Right renal cortex interstitium (tissue), 3 donors: ENCODE data around the gene SNU13. TPM values are rescaled to one million over a fixed set of nuclear protein-coding genes. Genes with fewer than 3 reads are reported as not detected.
"Not testable (repeated sequence)": the region's sequence is repeated elsewhere in the genome, so short reads cannot be mapped to it uniquely, and the experiment has no call there.

Experiments
- DNase-seq, 3 donors: peaks; one replicate each; pipeline ENCODE4 v3.0.0-alpha.2; 2013; ENCODE audit warnings: low read depth in 3 of 3, low spot score in 2 of 3
- polyA plus RNA-seq, 3 donors: library from polyadenylated mRNA; unstranded; fragments of 120-200 nt; gene quantifications; one replicate each; pipeline ENCODE4 v1.2.1, GENCODE V29; 2013; ENCODE audit not compliant: insufficient read length in 3 of 3

The SNU13 gene
- 100 to 1,000 TPM; 135 to 151 (median 145) TPM for polyA plus RNA-seq

DNA sequence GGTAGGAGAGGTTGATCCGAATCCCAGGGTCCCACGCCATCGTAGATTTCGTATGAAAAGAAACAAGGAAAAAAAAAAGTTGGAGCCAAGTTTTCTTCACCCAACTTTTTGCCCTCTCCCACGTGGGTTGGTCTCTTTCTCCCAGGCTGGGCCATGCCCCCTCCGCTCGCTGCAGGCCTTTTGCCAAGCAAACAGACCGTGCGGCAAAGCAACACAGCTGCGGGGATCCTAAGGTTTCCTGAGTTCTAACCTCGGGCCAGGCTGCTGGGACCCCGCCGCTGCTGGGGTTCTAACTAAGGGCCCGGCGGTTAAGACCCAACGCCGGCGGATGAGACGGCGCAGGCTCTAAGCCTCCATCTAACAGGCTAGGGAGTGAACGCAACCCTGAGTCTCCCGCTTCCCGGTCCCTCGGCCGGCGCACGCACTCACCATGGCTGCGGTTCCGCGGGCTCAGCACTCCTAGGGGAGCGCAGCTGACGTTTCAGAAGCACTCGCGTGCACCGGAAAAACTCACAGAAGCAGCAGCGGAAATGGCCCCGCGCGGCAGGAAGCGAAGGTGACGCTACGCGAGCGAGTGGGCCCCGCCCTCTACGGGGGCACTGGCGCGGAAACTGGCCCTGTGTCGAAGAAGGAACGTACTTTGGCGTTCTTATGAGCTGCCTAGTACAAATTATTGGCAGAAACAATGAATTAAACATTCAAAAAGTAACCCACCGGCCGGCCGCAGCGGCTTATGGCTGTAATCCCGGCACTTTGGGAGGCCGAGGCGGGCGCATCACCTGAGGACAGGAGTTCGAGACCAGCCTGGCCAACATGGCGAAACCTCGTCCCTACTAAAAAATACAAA, at the start of gene SNU13:
Gene SNU13 (minus strand): TSS at position 503 of the 847 bp plus-strand sequence. CDS start 71 bp downstream, at position 432.
- peak in 2 of 3 donors; percentile 81 to 84 for DNase-seq

DNA sequence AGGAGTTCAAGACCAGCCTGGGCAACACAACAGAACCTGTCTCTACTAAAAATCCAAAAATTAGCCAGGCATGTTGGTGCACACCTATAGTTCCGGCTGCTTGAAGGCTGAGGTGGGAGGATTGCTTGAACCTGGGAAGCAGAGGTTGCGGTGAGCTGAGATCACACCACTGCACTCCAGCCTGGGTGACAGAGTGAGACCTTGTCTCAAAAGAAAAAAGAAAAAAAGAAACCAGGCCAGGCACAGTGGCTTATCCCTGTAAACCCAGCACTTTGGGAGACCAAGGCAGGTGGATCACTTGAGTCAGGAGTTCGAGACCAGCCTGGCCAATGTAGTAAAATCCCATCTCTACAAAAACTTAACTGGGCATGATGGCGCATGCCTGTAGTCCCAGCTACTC, 44.6 kb upstream of the SNU13 start:
- not testable (repeated sequence) for DNase-seq

DNA sequence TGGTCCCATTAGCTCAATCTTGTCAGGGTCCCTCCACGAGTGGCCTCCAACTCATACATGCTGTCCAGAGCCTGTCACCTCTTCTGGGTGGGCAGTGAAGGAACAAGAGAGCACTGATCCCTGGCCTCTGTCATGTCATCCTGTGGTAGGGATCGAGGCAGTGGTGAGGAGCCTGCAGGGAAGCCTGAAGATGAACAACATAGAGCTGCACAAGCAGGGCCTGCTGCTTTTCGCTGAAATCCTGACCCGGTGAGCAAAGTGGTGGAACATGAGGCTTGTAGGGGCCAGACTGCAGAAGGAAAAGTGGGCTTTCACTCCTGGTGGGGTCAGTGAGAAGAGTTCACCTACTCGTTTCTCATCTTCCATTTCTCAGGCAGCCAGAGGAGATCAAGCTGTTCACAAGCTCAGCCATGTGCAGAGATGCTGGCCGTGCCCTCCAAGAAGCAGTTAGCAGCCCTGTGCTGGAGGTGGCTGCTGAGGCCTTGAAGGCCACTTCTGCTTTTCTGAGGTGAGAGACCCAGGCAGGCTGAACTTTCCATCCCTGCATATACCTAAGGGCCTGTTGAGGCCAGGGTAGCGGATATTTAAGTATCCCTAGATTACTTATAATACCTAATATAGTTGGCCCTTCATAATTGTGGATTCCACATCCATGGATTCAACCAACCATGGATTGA, 43.6 kb upstream of the SNU13 start:
- no peak for DNase-seq

DNA sequence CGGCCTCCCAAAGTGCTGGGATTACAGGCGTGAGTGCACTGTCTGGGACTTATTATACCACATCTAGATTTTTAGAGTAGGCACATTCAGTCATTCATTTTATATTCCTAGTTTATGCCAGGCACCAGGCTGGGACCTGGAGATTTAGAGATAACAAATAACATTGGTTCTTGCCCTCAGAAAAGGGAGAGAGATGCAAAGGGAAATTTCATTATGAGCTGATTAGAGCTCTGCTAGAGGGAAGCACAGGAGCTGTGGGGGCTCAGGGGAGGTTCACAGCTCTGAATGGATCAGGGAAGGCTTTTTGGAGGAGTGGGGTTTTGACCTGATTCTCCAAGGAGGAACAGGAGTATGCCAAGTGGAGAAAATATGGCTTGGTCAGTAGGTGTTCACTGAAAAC, 42.9 kb upstream of the SNU13 start:
- no peak for DNase-seq

DNA sequence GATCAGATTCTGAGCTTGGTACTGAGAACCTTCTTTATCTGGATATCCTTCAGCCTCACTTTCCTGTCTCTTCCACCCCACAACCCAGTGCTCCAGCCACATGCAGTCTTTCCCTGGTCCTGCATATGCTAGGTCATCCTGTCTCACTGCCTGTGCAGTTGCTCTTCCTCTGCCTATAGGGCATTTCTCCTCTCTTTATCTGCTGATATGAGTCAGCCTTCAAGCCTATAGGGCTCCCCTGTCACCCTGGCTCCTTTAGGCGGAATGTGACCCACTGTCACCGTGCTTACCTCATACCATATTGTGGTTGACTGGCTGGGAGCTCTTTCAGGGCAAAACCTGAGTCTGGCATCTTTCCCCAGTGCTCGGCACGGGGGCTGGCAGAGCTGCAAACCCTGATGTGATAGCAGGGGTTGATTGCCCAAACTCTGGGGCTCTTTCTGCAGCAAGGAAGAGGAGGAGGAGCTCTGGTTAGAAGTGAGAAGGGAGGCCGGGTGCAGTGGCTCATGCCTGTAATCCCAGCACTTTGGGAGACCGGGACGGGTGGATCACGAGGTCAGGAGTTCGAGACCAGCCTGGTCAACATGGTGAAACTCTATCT, 36.9 kb upstream of the SNU13 start:
- no peak for DNase-seq

DNA sequence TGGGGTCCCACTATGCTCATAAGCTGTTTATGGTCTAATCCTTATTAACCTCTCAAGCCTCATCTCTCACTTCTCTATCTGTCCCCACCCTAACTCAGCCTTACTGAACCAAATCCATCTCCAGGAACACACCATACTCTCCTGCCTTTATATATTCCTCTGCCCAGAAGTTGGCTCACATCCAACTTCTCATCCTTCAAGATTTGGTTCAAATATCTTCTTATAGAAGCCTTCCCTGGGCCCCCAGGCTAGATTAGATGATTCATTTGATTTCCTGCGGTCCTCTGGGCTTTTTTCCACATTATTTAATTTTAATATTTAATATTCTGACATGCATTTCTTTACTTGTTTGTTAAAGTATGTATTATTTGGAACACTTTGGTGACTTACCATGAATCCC, 33.8 kb upstream of the SNU13 start:
- DNase-seq, result no peak

DNA sequence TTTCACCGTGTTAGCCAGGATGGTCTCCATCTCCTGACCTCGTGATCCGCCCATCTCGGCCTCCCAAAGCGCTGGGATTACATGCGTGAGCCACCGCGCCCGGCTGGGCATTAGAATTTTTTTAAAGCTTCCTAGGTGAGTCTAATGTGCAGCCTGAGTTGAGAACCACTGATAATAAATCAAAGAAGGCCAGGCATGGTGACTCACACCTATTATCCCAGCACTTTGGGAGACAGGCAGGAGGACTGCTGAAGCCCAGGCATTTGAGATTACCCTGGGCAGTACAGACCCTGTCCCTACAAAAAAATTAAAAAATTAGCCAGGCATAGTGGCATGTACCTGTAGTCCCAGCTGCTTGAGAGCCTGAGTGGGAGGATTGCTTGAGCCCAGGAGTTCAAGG, 24.3 kb upstream of the SNU13 start:
- DNase-seq, result no peak

DNA sequence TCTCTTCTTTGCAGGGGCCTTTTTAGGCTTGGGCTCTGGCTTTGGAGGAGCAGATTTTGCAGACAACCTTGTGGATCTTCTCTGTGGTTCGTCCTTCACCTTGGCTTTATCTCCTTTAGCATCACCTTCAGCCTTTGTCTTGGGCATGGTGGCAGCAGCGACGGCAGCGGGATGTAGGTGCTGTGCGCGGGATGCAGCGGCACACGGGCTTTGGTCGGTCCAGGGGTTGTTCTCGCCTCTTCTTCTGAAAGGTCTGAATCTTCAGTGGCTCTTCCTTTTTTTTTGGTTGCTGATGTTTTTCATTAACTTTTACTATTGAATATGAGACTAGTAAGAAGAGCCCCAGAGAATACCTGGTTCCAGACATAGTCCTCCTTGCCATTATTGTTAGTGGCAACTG, 20.7 kb upstream of the SNU13 start:
- no peak for DNase-seq

DNA sequence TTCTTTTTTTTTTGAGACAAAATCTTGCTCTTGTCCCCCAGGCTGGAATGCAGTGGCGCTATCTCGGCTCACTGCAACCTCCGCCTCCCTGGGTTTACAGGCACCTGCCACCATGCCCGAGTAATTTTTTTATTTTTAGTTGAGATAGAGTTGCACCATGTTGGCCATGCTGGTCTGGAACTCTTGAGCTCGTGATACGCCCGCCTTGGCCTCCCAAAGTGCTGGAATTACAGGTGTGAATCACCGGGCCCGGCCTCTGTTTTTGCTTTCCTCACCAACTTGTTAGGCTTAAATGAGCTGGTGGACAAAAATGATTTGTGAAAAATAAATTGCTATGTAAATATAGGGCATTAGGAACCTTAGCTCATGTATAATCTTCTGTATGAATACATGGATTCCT, 14.1 kb upstream of the SNU13 start:
- no peak for DNase-seq

DNA sequence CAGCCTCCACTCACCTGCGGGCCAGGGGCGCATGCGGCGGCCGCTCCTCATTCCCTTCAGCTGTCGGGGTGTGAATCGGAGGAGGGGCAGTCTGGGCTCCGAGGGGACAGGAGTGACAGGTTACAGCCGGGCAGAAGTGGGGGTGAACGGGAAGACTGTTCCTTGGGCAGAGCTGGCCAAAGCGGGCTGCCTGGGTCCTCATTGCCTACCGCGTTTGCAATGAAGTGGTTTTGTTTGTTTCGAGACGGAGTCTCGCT, 11.4 kb upstream of the SNU13 start:
- DNase-seq, result no peak

DNA sequence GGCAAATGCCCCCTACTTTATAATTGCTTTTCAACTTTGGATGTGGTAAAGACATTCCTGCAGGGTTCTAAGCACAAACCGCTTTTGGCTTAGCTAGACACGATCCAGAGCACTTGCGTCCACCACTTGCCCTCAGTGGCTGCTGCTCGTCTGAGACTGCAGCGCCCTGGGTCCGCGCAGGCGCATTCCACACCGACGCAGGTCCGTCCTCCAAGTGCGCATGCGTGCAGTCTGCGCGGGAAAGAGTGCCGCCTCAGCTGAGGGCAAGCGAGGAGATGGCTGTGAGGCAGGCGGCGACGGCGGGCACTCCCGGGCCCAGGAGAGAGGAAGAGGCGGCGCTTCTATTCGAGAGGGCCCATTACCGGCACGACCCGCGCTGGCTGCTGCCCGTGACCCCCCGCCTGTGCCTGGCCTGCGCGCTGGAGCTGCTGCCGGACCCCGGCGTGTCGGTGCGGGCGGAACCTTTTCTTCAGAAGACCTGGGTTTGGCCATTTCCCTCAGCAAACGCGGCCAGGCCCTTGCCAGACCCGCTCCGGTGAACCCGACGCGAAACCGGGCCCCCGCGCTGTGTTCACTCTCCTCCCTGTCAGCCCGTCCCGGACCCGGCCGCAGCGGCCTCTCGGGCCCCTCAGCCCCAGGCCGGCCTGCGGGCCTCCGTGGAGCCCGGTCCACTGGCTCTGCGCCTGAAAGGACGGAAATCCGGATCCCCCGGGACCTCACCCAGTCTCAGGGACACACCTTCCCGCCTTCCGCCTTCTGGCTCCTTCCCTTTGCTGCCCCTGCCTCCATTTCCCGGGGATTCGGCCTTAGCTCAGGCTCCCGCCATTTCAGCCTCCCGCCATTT, 10.8 kb upstream of the SNU13 start, which contains the start of gene MEI1:
Gene MEI1 (plus strand): TSS at position 240 of the 844 bp plus-strand sequence. CDS start 36 bp downstream, at position 276.
- peak in 2 of 3 donors; percentile 56 to 65 for DNase-seq

DNA sequence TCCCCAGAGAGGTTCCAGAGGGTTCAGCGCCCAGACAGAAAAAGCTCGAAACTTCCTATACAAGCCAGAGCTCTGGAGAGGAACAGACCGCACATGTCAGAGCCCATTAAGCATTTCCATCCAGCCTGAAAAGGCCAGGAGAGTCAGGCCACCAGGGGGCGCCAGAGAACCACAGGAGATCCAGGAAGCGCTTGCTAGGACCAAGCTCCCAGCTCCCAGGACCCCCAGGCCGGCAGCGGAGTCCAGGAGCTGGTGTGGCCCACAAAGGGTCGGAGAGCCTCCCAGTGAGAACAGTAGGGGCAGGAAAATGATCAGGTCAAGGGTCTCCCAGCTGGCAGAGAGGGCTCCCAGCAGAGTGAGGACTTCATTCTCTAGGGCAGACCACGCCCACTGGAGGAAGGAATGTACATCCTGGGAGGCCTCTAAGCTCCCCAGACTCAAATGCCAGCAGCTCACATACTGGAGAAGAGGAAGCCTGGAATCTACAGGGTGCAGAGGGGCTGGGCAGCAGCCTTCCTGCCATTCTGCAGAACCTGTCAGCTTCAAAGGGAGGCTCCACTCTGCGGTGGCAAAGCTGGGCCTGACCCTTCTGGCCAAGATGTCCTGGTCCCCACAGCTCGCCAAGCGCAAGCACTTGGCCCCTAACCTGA, 8.6 kb upstream of the SNU13 start:
- peak; percentile 88 to 92 (median 90) for DNase-seq

DNA sequence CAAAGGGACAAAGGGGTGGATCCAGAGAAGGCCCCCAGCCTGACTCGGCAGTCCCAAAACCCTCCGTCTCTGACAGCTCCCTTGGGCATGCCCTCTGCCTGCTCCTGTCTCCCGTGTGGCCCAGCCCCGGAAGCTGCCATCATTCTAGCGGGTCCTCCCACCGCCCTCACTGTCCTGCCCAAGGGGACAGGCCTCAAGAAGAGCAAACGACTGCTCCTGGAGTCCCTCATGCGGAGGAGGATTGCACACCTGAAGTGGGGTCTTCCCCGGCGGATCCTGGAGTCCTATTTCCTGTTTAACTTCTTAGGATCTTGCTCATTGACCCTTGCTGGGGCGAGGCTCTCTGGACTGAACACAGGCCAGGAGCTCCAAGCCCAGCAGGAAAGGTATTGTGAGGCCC, 8.0 kb upstream of the SNU13 start:
- no peak for DNase-seq

DNA sequence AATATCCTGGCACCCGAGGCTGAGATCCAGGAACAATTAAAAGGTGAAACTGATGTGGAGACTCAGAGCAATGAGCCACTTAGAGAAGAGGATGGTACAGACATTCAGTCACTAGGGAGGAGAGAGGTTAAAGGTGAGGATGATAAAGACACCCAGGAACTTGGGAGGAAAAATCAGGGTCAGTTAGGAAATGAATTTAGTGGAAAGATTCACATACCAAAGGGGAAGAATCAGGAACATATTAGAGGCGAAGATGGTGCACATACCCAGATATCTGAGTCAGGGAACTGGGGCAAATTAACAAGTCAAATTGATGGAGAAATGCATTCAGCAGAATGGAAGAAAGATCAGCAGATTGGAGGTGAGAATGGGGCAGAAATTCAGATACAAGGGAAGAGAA, 6.5 kb upstream of the SNU13 start:
- no peak for DNase-seq

DNA sequence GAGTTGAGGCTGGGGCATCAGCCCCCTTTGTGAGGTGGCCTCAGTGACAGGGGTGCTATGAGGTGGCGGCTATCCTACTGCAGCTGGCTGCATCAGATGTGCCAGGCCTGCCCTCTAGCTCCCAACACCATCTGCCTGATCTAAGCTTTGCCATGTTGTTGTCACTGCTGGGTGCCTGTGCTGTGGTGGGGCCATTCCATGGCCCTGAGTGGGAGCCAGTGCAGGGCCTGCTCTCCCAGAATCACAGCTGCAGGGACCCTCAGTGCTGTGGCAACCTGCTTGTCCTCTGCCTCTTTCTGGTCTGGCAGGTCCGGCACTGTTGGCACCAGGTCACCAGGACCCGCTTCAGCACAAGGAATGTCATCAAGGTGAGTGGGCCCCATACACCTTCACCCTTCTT, 1.8 kb upstream of the SNU13 start:
- DNase-seq, result no peak

DNA sequence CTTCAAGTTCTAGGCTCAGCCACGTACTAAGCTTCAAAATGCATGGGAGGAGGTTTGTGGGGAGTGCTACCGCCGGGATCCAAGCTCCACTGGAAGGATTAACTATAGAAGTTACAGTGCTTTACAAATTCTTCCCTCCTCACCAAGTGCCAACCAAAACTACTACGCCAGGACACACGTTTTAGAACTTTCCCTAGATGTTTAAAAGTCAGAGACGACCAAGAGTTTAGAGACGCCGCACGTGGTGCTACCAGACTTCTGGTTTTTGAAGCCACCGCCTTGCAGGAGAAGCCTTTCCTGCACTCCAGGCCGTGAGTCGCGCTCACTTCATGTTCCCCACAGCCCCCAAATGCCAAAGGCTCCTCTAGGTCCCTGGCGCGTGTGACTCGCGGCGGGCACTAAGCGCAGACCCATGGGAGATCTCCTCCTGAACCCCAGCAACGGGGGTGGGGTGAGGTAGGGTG, 734 bp downstream of the SNU13 start:
- no peak for DNase-seq

DNA sequence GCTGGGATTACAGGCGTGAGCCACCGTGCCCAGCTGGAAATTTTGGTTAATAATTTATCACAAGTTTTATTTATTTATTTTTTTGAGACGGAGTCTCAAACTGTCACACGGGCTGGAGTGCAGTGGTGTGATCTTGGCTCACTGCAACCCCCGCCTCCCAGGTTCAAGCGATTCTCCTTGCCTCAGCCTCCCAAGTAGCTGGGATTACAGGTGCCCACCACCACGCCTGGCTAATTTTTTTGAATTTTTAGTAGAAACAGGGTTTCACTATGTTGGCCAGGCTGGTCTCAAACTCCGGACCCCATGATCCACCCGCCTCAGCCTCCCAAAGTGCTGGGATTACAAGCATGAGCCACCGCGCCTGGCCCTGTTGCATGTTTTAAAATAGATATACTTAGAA, 1.8 kb downstream of the SNU13 start:
- not testable (repeated sequence) for DNase-seq

DNA sequence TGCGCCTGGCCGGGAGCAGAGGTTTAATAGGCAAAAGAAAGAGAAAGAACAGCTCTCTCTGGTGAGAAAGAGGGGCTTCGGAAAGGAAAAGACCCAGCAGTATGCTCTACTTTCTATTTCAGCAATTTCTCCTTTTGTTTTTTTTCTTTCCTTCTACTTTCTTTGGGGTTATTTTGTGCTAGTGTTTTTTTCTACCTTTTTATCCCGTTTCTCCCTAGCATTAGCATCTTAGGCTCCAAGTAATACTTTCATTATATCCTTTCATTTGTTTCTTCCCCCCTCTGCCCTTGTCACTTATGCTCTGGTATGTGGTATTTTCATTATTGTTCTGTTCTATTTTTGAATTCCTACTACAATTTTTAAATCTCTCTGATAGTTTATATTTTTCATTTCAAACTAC, 4.5 kb downstream of the SNU13 start:
- DNase-seq, result no peak

DNA sequence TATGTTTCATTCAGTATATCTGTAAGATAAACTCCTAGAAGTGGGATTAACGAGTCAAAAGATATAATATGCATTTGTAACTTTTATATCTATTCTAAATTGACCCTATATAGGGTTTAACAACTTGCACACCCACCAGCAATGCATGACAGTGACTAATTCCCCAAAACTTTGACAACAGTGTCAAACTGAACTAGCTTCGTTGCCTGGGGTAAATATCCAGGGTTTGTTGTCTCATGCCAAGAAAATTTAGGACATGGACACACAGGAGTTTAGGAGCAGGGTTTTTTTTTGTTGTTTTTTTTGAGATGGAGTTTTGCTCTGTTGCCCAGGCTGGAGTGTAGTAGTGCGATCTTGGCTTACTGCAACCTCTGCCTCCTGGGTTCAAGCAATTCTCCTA, 5.1 kb downstream of the SNU13 start:
- DNase-seq, result no peak

DNA sequence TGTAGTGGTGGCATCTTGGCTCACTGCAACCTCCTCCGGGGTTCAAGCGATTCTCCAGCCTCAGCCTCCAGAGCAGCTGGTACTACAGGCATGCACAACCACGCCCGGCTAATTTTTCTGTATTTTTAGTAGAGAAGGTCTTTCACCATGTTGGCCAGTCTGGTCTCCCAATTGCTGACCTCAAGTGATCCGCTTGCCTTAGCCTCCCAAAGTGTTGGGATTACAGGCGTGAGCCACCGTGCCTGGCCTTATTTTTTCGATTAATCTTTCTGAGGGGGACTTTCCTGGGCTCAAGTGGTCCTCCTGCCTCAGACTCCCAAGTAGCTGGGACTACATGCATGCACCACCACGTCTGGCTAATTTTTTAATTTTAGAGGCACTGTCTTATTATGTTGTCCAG, 5.6 kb downstream of the SNU13 start:
- no peak for DNase-seq
